Endothelial cell of umbilical vein (primary cell): Measurements from ENCODE around the gene C9orf78. TPM values are rescaled to one million over a fixed set of nuclear protein-coding genes. Genes with fewer than 3 reads are reported as not detected.

ENCODE experiments used
- BruUV-seq: library from RNA; stranded (reverse); fragments of 400-500 nt; replicated peaks from 2 replicates; lab custom pipeline; 2021; lab: Mats Ljungman, UMichigan
- CTCF ChIA-PET: fragments of 300-600, 350-600 bp; sonication (Branson Sonifier 250); formaldehyde crosslinking; loops from one replicate; lab custom pipeline; 2021; ENCODE audit warnings: antibody characterized with exemption, inconsistent platforms; lab: Charles Lee
- POLR2A ChIA-PET: fragments of 300-600, 350-600 bp; sonication (Branson Sonifier 250); formaldehyde crosslinking; loops from one replicate; lab custom pipeline; 2021; ENCODE audit warnings: antibody characterized with exemption, inconsistent platforms; lab: Charles Lee
- DNase-seq: peaks from one replicate; pipeline ENCODE4 v3.0.0-alpha.2; 2011; ENCODE audit warnings: low read depth, low spot score
- FAIRE-seq: peaks from 2 replicates; lab custom pipeline; 2011; peaks lifted over from hg19 to GRCh38; lab: Jason Lieb, UNC
- H2AFZ ChIP-seq: 2 replicates; pipeline ENCODE4 v1.6.0; 2012; ENCODE audit warnings: low read depth, low read length, control low read depth, inconsistent platforms
- H3K27ac ChIP-seq: 2 replicates; pipeline ENCODE4 v1.5.1; 2011; ENCODE audit warnings: low read depth, mild to moderate bottlenecking, control low read depth, low read length, moderate library complexity; ENCODE audit not compliant: insufficient read depth
- H3K27me3 ChIP-seq, 2 experiments: 2 replicates each; pipeline versions ENCODE4 v1.6.0 to v1.6.1; 2011; ENCODE audit warnings: low read length in 2 of 2, mixed read lengths in 1 of 2; ENCODE audit not compliant: control insufficient read depth in 2 of 2, insufficient read depth in 2 of 2
- H3K36me3 ChIP-seq, 2 experiments: 2 replicates in 1 of 2; 3 replicates in 1 of 2; pipeline ENCODE4 v1.5.1; 2011; ENCODE audit warnings: low read length in 2 of 2, mild to moderate bottlenecking in 1 of 2, moderate library complexity in 1 of 2; ENCODE audit not compliant: control insufficient read depth in 2 of 2, insufficient read depth in 2 of 2; ENCODE audit errors: extremely low read depth in 1 of 2
- H3K4me1 ChIP-seq: 3 replicates; pipeline ENCODE4 v1.5.1; 2011; ENCODE audit warnings: mild to moderate bottlenecking, low read length; ENCODE audit not compliant: control insufficient read depth, insufficient read depth; ENCODE audit errors: extremely low read depth
- H3K4me2 ChIP-seq: 2 replicates; pipeline ENCODE4 v1.6.1; 2011; ENCODE audit warnings: low read length, control low read depth, mixed read lengths; ENCODE audit not compliant: insufficient read depth
- H3K4me3 ChIP-seq, 3 experiments: fragments of 200-600 bp in 1 of 3; sonication (generic), shearing (Covaris generic) in 1 of 3; replicated peaks in 1 of 3; 2 replicates each; pipeline ENCODE4 v1.5.1; 2011 to 2016; ENCODE audit warnings: control low read depth in 3 of 3, low read length in 3 of 3, mild to moderate bottlenecking in 2 of 3, inconsistent platforms in 1 of 3, low read depth in 1 of 3, moderate library complexity in 1 of 3; ENCODE audit not compliant: insufficient read depth in 1 of 3
- H3K79me2 ChIP-seq: 2 replicates; pipeline ENCODE4 v1.6.0; 2012; ENCODE audit warnings: low read length, inconsistent platforms; ENCODE audit not compliant: control insufficient read depth, insufficient read depth
- H3K9ac ChIP-seq: replicated peaks from 2 replicates; pipeline ENCODE3; 2011; ENCODE audit warnings: low read length, control low read depth; ENCODE audit not compliant: insufficient read depth; ENCODE audit errors: extremely low read depth
- H3K9me1 ChIP-seq: replicated peaks from 3 replicates; pipeline ENCODE4 v1.6.0; 2011; ENCODE audit warnings: mild to moderate bottlenecking, low read length; ENCODE audit not compliant: control insufficient read depth, insufficient read depth; ENCODE audit errors: extremely low read depth
- H3K9me3 ChIP-seq: replicated peaks from 2 replicates; pipeline ENCODE4 v1.5.1; 2012; ENCODE audit warnings: low read length, inconsistent platforms; ENCODE audit not compliant: control insufficient read depth, insufficient read depth
- H4K20me1 ChIP-seq: replicated peaks from 2 replicates; pipeline ENCODE3; 2011; ENCODE audit warnings: mild to moderate bottlenecking, low read length; ENCODE audit not compliant: control insufficient read depth, insufficient read depth; ENCODE audit errors: extremely low read depth
- EZH2 ChIP-seq: IDR thresholded peaks from 2 replicates; pipeline ENCODE4 v1.6.1; 2012; ENCODE audit warnings: borderline replicate concordance, low read depth, mild to moderate bottlenecking, moderate library complexity, low read length, inconsistent platforms; ENCODE audit not compliant: severe bottlenecking
- FOS ChIP-seq: IDR thresholded peaks from 2 replicates; pipeline ENCODE4 v1.6.1; 2011; ENCODE audit warnings: mild to moderate bottlenecking, low read length, moderate library complexity, borderline replicate concordance; ENCODE audit not compliant: insufficient read depth
- GATA2 ChIP-seq: IDR thresholded peaks from 2 replicates; pipeline ENCODE4 v1.7.0; 2011; ENCODE audit warnings: low read depth, mild to moderate bottlenecking, moderate library complexity, mixed read lengths, low read length; ENCODE audit not compliant: insufficient read length, insufficient read depth
- JUN ChIP-seq: IDR thresholded peaks from 2 replicates; pipeline ENCODE4 v1.6.1; 2011; ENCODE audit warnings: borderline replicate concordance, low read depth; ENCODE audit not compliant: insufficient read length, insufficient read depth
- MYC ChIP-seq: IDR thresholded peaks from one replicate; pipeline ENCODE4 v1.6.1; 2011; ENCODE audit warnings: mild to moderate bottlenecking, low read depth, low read length
- POLR2A ChIP-seq: IDR thresholded peaks from 2 replicates; pipeline ENCODE4 v1.6.1; 2012; ENCODE audit warnings: low read depth, mild to moderate bottlenecking, control low read depth, low read length
- POLR2AphosphoS5 ChIP-seq: IDR thresholded peaks from 2 replicates; pipeline ENCODE4 v1.6.1; 2012; ENCODE audit warnings: low read depth, mild to moderate bottlenecking, control low read depth, low read length, moderate library complexity; ENCODE audit not compliant: insufficient read depth
- dilution Hi-C: fragments of 300-500 bp; cut with MboI; formaldehyde crosslinking; loops from one replicate; pipeline ENCODE4 v1.15.0; 2019; ENCODE audit warnings: low sequenced_read_pairs; ENCODE audit not compliant: extremely low pct_ligation_motif_present
- intact Hi-C: fragments of 100-400 bp; cut with micrococcal nuclease; formaldehyde crosslinking; loops from one replicate; pipeline ENCODE4 v1.10.0; 2022
- polyA plus RNA-seq, 4 experiments: library from polyadenylated mRNA; depleted of rRNA in 3 of 4; stranded (reverse) in 3 of 4; unstranded in 1 of 4; fragments of >200 nt; gene quantifications; 2 replicates each; pipeline versions ENCODE4 v1.2.1 to v1.2.3, GENCODE V29; 2011 to 2012; ENCODE audit warnings: missing spikeins in 1 of 4
- total RNA-seq: library from RNA; stranded (reverse); gene quantifications from 2 replicates; pipeline ENCODE4 v1.2.3, GENCODE V29; 2021
- TF ChIP-seq, protein P1 (sequence below), 2 donors: IDR thresholded peaks; 1 replicate in 1 of 2; 2 replicates in 1 of 2; pipeline ENCODE4 v1.5.1; 2011; ENCODE audit warnings: low read length in 2 of 2, mild to moderate bottlenecking in 2 of 2, moderate library complexity in 2 of 2, control low read depth in 1 of 2, inconsistent platforms in 1 of 2, low read depth in 1 of 2; ENCODE audit not compliant: insufficient read depth in 1 of 2; ENCODE audit errors: extremely low read depth in 1 of 2
- TF ChIP-seq, protein P2 (sequence below): IDR thresholded peaks from 2 replicates; pipeline ENCODE4 v1.6.1; 2011; ENCODE audit not compliant: insufficient read depth, insufficient read length

C9orf78 gene
- total and polyA plus RNA-seq, 2 donors (not counting 3 experiments of a cell fraction or from before 2014, with no cell fraction given), result 17.9 to 34.6 TPM

DNA sequence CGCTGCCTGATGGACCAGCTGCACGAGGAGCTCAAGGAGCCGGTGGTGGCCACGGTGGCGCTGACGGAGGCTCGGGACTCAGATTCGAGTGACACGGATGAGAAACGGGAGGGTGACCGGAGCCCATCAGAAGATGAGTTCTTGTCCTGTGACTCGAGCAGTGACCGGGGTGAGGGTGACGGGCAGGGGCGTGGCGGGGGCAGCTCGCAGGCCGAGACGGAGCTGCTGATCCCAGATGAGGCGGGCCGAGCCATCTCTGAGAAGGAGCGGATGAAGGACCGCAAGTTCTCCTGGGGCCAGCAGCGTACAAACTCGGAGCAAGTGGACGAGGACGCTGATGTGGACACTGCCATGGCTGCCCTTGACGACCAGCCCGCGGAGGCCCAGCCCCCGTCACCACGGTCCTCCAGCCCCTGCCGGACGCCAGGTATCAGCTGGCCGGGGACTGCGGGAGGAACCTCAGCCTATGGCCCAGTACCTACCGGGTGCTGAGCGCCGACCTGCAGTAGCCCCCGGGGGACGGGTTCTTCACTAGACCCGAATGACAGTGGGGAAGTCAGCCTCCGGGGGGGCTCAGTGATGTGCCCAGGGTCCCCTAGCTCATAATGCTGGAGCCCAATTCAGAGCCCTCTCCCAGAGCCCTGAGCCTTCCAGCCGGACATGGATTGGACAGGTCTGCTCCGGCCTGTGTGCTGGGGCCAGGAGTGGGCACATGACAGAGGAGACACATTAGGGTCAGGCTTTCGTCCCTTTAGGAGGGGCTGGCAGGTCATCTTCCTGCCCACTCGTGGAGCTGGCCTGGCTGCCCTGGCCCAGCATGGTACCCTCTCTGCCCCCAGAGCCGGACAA lies 33.2 kb upstream of the C9orf78 start:
- TF ChIP-seq EZH2 (no peak), FOS (no peak), MYC (no peak), GATA2 (no peak), POLR2A (no peak), POLR2AphosphoS5 (no peak), JUN (no peak)
- TF ChIP-seq, protein P1, sequence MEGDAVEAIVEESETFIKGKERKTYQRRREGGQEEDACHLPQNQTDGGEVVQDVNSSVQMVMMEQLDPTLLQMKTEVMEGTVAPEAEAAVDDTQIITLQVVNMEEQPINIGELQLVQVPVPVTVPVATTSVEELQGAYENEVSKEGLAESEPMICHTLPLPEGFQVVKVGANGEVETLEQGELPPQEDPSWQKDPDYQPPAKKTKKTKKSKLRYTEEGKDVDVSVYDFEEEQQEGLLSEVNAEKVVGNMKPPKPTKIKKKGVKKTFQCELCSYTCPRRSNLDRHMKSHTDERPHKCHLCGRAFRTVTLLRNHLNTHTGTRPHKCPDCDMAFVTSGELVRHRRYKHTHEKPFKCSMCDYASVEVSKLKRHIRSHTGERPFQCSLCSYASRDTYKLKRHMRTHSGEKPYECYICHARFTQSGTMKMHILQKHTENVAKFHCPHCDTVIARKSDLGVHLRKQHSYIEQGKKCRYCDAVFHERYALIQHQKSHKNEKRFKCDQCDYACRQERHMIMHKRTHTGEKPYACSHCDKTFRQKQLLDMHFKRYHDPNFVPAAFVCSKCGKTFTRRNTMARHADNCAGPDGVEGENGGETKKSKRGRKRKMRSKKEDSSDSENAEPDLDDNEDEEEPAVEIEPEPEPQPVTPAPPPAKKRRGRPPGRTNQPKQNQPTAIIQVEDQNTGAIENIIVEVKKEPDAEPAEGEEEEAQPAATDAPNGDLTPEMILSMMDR (IDR thresholded peaks at IDR 0.05; ENCODE audit: extremely low read depth in 1 of 2, insufficient read depth in 1 of 2, low read depth in 1 of 2, low read length in 2 of 2), result no peak
- TF ChIP-seq, protein P2, sequence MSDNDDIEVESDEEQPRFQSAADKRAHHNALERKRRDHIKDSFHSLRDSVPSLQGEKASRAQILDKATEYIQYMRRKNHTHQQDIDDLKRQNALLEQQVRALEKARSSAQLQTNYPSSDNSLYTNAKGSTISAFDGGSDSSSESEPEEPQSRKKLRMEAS, result no peak
- H3K27ac ChIP-seq, result no peak overlapping the region
- intact Hi-C loops (no loop called here), dilution Hi-C loops (no loop called here)
- H3K27me3 ChIP-seq, result no peaks in the 10 kb centered on the region
- H3K4me3 ChIP-seq, result no peak overlapping the region
- CTCF ChIA-PET, result no interaction called here
- H3K9me1 ChIP-seq, result no peaks in the 10 kb centered on the region
- no peaks in the 10 kb centered on the region for H3K79me2 ChIP-seq
- DNase-seq (no peak), FAIRE-seq (no peak)
- H3K4me1 ChIP-seq, result no peaks in the 10 kb centered on the region
- H3K36me3 ChIP-seq, result peaks cover 0 to 6% of the 10 kb centered on the region in 2 experiments
- POLR2A ChIA-PET, result no interaction called here
- no TSS peak for BruUV-seq
- H3K9me3 ChIP-seq, result no peaks in the 10 kb centered on the region
- no peaks in the 10 kb centered on the region for H4K20me1 ChIP-seq
- H3K9ac ChIP-seq, result no peak overlapping the region
- no peak overlapping the region for H3K4me2 ChIP-seq
- H2AFZ ChIP-seq, result no peak overlapping the region
